Gastroesophageal sphincter (tissue), 4 donors: Measurements from ENCODE around the gene CRP. TPM values are rescaled to one million over a fixed set of nuclear protein-coding genes. Genes with fewer than 3 reads are reported as not detected.

Experiments used
- ATAC-seq: fragments of 150-250 bp; one replicate; pipeline ENCODE4 v1.9.1; 2016; ENCODE audit warnings: mild to moderate bottlenecking, moderate library complexity
- H3K27ac ChIP-seq, 4 donors: fragments of 200-600 bp; sonication (generic) in 3 of 4; 1 replicate in 3 of 4; 2 replicates in 1 of 4; pipeline ENCODE4 v1.5.1; 2016 to 2019
- H3K27me3 ChIP-seq: fragments of 200-600 bp; sonication (generic); one replicate; pipeline ENCODE4 v1.5.1; 2019
- H3K36me3 ChIP-seq, 2 donors: fragments of 200-600 bp; sonication (generic); one replicate each; pipeline ENCODE4 v1.5.1; 2019; ENCODE audit warnings: control low read depth in 1 of 2
- H3K4me1 ChIP-seq, 3 donors: fragments of 200-600 bp; sonication (generic); 1 replicate in 2 of 3; 2 replicates in 1 of 3; pipeline ENCODE4 v1.5.1; 2016 to 2019; ENCODE audit warnings: control low read depth in 2 of 3
- H3K4me3 ChIP-seq, 2 donors: fragments of 200-600 bp; sonication (generic); one replicate each; pipeline ENCODE4 v1.5.1; 2019; ENCODE audit warnings: mild to moderate bottlenecking in 1 of 2, moderate library complexity in 1 of 2
- H3K9me3 ChIP-seq, 3 donors: fragments of 200-600 bp; sonication (generic); one replicate each; pipeline ENCODE4 v1.5.1; 2017 to 2019; ENCODE audit warnings: control low read depth in 2 of 3
- CTCF ChIP-seq, 4 experiments: fragments of 200-600 bp in 2 of 4; fragments of 450-650 bp in 2 of 4; sonication (generic) in 1 of 4; IDR thresholded peaks; one replicate each; pipeline ENCODE4 v1.5.1; 2017 to 2019; ENCODE audit warnings: antibody characterized with exemption in 4 of 4, mild to moderate bottlenecking in 2 of 4, moderate library complexity in 2 of 4
- EP300 ChIP-seq: sonication (generic); formaldehyde crosslinking; IDR thresholded peaks from one replicate; pipeline ENCODE4 v1.6.1; 2017; ENCODE audit warnings: antibody characterized with exemption, mild to moderate bottlenecking
- POLR2A ChIP-seq, 2 donors: fragments of 450-650 bp; IDR thresholded peaks; one replicate each; pipeline ENCODE4 v1.6.1; 2017; ENCODE audit warnings: antibody characterized with exemption in 2 of 2, mild to moderate bottlenecking in 2 of 2, moderate library complexity in 1 of 2
- POLR2AphosphoS5 ChIP-seq: sonication (generic); formaldehyde crosslinking; IDR thresholded peaks from one replicate; pipeline ENCODE4 v1.6.1; 2017; ENCODE audit warnings: antibody characterized with exemption
- WGBS, 2 donors: methylation state at CpG; one replicate each; pipeline ENCODE4 v1.1.5; 2018; ENCODE audit warnings: low coverage in 1 of 2; 5-methylcytosine and 5-hydroxymethylcytosine counted together
- total RNA-seq, 4 donors: library from RNA; depleted of rRNA; stranded (reverse); fragments of >200 nt; gene quantifications; one replicate each; pipeline ENCODE4 v1.1.0, GENCODE V29; 2016

The CRP gene
- total RNA-seq = under 1 TPM in 1 of 4 donors, not detected in 3; 0.27 TPM

- H3K36me3 ChIP-seq = no peaks in the 10 kb centered on the region
- no peak within 1 kb of the TSS for H3K4me3 ChIP-seq
- peaks cover 0 to 9% (median 0%) of the 10 kb centered on the region in 3 donors for H3K9me3 ChIP-seq
- ATAC-seq = no peak
- no peak within 1 kb of the TSS for H3K27ac ChIP-seq
- no peak for TF ChIP-seq EP300
- TF ChIP-seq CTCF (IDR thresholded peaks at IDR 0.05) = no peak
- TF ChIP-seq POLR2AphosphoS5 = no peak
- no peak for TF ChIP-seq POLR2A (IDR thresholded peaks at IDR 0.05)
- peaks cover 9% of the 10 kb centered on the region for H3K27me3 ChIP-seq
- no peaks in the 10 kb centered on the region for H3K4me1 ChIP-seq
- WGBS, 2 donors = 69 to 76% methylated on average over 3 to 6 of the region's 6 CpGs
These were observed at the start of gene CRP for GRCh38 chr1:159714529-159714928. Gene CRP, minus strand, starts transcription at chr1:159714589. Its CDS starts 104 bp downstream, at chr1:159714485.

GRCh38 chr1:159763686-159764085 is 49.3 kb upstream of the CRP start:
- H3K27me3 ChIP-seq = peaks cover 6% of the 10 kb centered on the region
- WGBS, 2 donors = 18% methylated on average over 1 of the region's 1 CpG; no CpG with 5 or more reads in 1 of the 2 donors
- H3K36me3 ChIP-seq = no peaks in the 10 kb centered on the region
- H3K9me3 ChIP-seq = no peaks in the 10 kb centered on the region
- TF ChIP-seq EP300 = no peak
- TF ChIP-seq CTCF (IDR thresholded peaks at IDR 0.05) = no peak
- no peak for TF ChIP-seq POLR2A (IDR thresholded peaks at IDR 0.05)
- no peak for TF ChIP-seq POLR2AphosphoS5
- no peak overlapping the region for H3K27ac ChIP-seq
- ATAC-seq = no peak
- no peak overlapping the region for H3K4me3 ChIP-seq
- no peaks in the 10 kb centered on the region for H3K4me1 ChIP-seq

GRCh38 chr1:159756397-159756796 is 42.0 kb upstream of the CRP start:
- no peak for ATAC-seq
- TF ChIP-seq POLR2AphosphoS5 = no peak
- TF ChIP-seq EP300 = no peak
- no peak for TF ChIP-seq POLR2A (IDR thresholded peaks at IDR 0.05)
- no peak for TF ChIP-seq CTCF (IDR thresholded peaks at IDR 0.05)
- H3K27ac ChIP-seq = no peak overlapping the region

GRCh38 chr1:159755451-159756007 is 41.1 kb upstream of the CRP start:
- ATAC-seq = no peak
- H3K27me3 ChIP-seq = no peaks in the 10 kb centered on the region
- H3K4me1 ChIP-seq = no peaks in the 10 kb centered on the region
- 88 to 90% methylated on average over 1 to 3 of the region's 3 CpGs for WGBS, 2 donors
- H3K36me3 ChIP-seq = no peaks in the 10 kb centered on the region
- no peak overlapping the region for H3K4me3 ChIP-seq
- H3K27ac ChIP-seq = no peak overlapping the region
- TF ChIP-seq POLR2AphosphoS5 = no peak
- no peak for TF ChIP-seq EP300
- no peak for TF ChIP-seq CTCF (IDR thresholded peaks at IDR 0.05)
- no peak for TF ChIP-seq POLR2A (IDR thresholded peaks at IDR 0.05)
- H3K9me3 ChIP-seq = no peaks in the 10 kb centered on the region

More at GRCh38 chr1:159756397-159756796, 42.0 kb upstream of the CRP start:
- no peaks in the 10 kb centered on the region for H3K27me3 ChIP-seq
- no peaks in the 10 kb centered on the region for H3K9me3 ChIP-seq
- no peak overlapping the region for H3K4me3 ChIP-seq
- H3K4me1 ChIP-seq = no peaks in the 10 kb centered on the region
- H3K36me3 ChIP-seq = no peaks in the 10 kb centered on the region

GRCh38 chr1:159753386-159753785 is 39.0 kb upstream of the CRP start:
- Histone ChIP-seq H3K9me3 (no peaks in the 10 kb centered on the region), H3K4me1 (no peaks in the 10 kb centered on the region), H3K27me3 (no peaks in the 10 kb centered on the region), H3K27ac (peak overlapping the region in 1 of 4 donors; percentile 23), H3K36me3 (no peaks in the 10 kb centered on the region), H3K4me3 (no peak overlapping the region)
- ATAC-seq = no peak
- TF ChIP-seq POLR2A (IDR thresholded peaks at IDR 0.05) = no peak
- no peak for TF ChIP-seq EP300
- no peak for TF ChIP-seq CTCF (IDR thresholded peaks at IDR 0.05)
- no peak for TF ChIP-seq POLR2AphosphoS5
- 61 to 77% methylated on average over 3 to 4 of the region's 4 CpGs for WGBS, 2 donors
